Measurements from ENCODE around the gene TMEM176A.
A peak's percentile ranks its signal among the peaks of the same experiment; 100 is the strongest.
"Not testable (repeated sequence)": the region's sequence is repeated elsewhere in the genome, so short reads cannot be mapped to it uniquely, and the experiment has no call there.

Gene TMEM176A

GRCh38 chr7:150797661-150798060 is 2.9 kb upstream of the TMEM176A start:
- no peaks in the 10 kb centered on the region for H3K36me3 Mint-ChIP-seq (ENCODE audit: insufficient read depth)
- ATAC-seq (replicated peaks) = no peak
- peaks cover 38 to 40% of the 10 kb centered on the region in 2 donors for H3K27me3 Mint-ChIP-seq
- H3K9me3 Mint-ChIP-seq = no peaks in the 10 kb centered on the region
- no peak for DNase-seq
- no peak overlapping the region for H3K4me3 Mint-ChIP-seq
- no peak overlapping the region for H3K27ac Mint-ChIP-seq
- peaks cover 4% of the 10 kb centered on the region in 2 donors for H3K4me1 Mint-ChIP-seq (ENCODE audit: low read depth in 2 of 2)

GRCh38 chr7:150799156-150799555 is 1.4 kb upstream of the TMEM176A start:
- H3K36me3 Mint-ChIP-seq (ENCODE audit: insufficient read depth) = no peaks in the 10 kb centered on the region
- no peak for ATAC-seq (replicated peaks)
- H3K9me3 Mint-ChIP-seq = no peaks in the 10 kb centered on the region
- DNase-seq = no peak
- peak overlapping the region; percentile 29 to 36 for H3K4me3 Mint-ChIP-seq
- H3K4me1 Mint-ChIP-seq (ENCODE audit: low read depth in 2 of 2) = peaks cover 4% of the 10 kb centered on the region in 2 donors
- no peak overlapping the region for H3K27ac Mint-ChIP-seq
- H3K27me3 Mint-ChIP-seq = peaks cover 44 to 53% of the 10 kb centered on the region in 2 donors

- Mint-ChIP-seq H3K4me1 (ENCODE audit: low read depth in 2 of 2) (peaks cover 4% of the 10 kb centered on the region in 2 donors), H3K27me3 (peaks cover 52 to 61% of the 10 kb centered on the region in 2 donors), H3K36me3 (ENCODE audit: insufficient read depth) (no peaks in the 10 kb centered on the region), H3K4me3 (peak within 1 kb of the TSS; percentile 38 to 77), H3K9me3 (no peaks in the 10 kb centered on the region), H3K27ac (no peak within 1 kb of the TSS)
- ATAC-seq (replicated peaks) = peak; percentile 46
- DNase-seq = no peak
These were observed 608 bp upstream of the TMEM176A start, which contains the start of gene TMEM176B for GRCh38 chr7:150799741-150800580. Gene TMEM176B, minus strand, starts transcription at chr7:150800364. Its CDS starts 3,795 bp downstream, at chr7:150796569.

- peak overlapping the region; percentile 38 to 77 for H3K4me3 Mint-ChIP-seq
- DNase-seq = no peak
- no peak overlapping the region for H3K27ac Mint-ChIP-seq
- no peaks in the 10 kb centered on the region for H3K9me3 Mint-ChIP-seq
- H3K36me3 Mint-ChIP-seq (ENCODE audit: insufficient read depth) = no peaks in the 10 kb centered on the region
- peaks cover 4% of the 10 kb centered on the region in 2 donors for H3K4me1 Mint-ChIP-seq (ENCODE audit: low read depth in 2 of 2)
- H3K27me3 Mint-ChIP-seq = peaks cover 55 to 72% of the 10 kb centered on the region in 2 donors
- ATAC-seq (replicated peaks) = no peak
These were observed 825 bp downstream of the TMEM176A start for GRCh38 chr7:150801242-150801945.

GRCh38 chr7:150801946-150802771 is 1.6 kb downstream of the TMEM176A start:
- Mint-ChIP-seq H3K36me3 (ENCODE audit: insufficient read depth) (no peaks in the 10 kb centered on the region), H3K27ac (no peak overlapping the region), H3K4me1 (ENCODE audit: low read depth in 2 of 2) (peaks cover 4% of the 10 kb centered on the region in 2 donors), H3K9me3 (no peaks in the 10 kb centered on the region), H3K27me3 (peaks cover 52 to 74% of the 10 kb centered on the region in 2 donors), H3K4me3 (peak overlapping the region; percentile 38 to 77)
- no peak for ATAC-seq (replicated peaks)
- no peak for DNase-seq

GRCh38 chr7:150803161-150803860 is 2.7 kb downstream of the TMEM176A start:
- DNase-seq = no peak
- Mint-ChIP-seq H3K4me1 (ENCODE audit: low read depth in 2 of 2) (peaks cover 4% of the 10 kb centered on the region in 2 donors), H3K36me3 (ENCODE audit: insufficient read depth) (no peaks in the 10 kb centered on the region), H3K27me3 (peaks cover 57 to 84% of the 10 kb centered on the region in 2 donors), H3K27ac (no peak overlapping the region), H3K4me3 (no peak overlapping the region), H3K9me3 (no peaks in the 10 kb centered on the region)
- ATAC-seq (replicated peaks) = no peak

GRCh38 chr7:150804802-150805201 is 4.2 kb downstream of the TMEM176A start:
- DNase-seq (no peak), ATAC-seq (replicated peaks) (no peak)
- Mint-ChIP-seq H3K27ac (no peak overlapping the region), H3K9me3 (no peaks in the 10 kb centered on the region), H3K36me3 (ENCODE audit: insufficient read depth) (no peaks in the 10 kb centered on the region), H3K4me3 (no peak overlapping the region), H3K4me1 (ENCODE audit: low read depth in 2 of 2) (peaks cover 4% of the 10 kb centered on the region in 2 donors), H3K27me3 (peaks cover 54 to 83% of the 10 kb centered on the region in 2 donors)

GRCh38 chr7:150805864-150806263 is 5.3 kb downstream of the TMEM176A start:
- Mint-ChIP-seq H3K4me1 (ENCODE audit: low read depth in 2 of 2) (peaks cover 4% of the 10 kb centered on the region in 2 donors), H3K27me3 (peaks cover 62 to 91% of the 10 kb centered on the region in 2 donors), H3K4me3 (no peak overlapping the region), H3K36me3 (ENCODE audit: insufficient read depth) (no peaks in the 10 kb centered on the region), H3K27ac (no peak overlapping the region), H3K9me3 (no peaks in the 10 kb centered on the region)
- DNase-seq (no peak), ATAC-seq (replicated peaks) (no peak)

- no peak for DNase-seq
- Mint-ChIP-seq H3K9me3 (no peaks in the 10 kb centered on the region), H3K4me1 (ENCODE audit: low read depth in 2 of 2) (peaks cover under 1% of the 10 kb centered on the region in 2 donors), H3K27me3 (peaks cover 63 to 91% of the 10 kb centered on the region in 2 donors), H3K27ac (no peak overlapping the region), H3K36me3 (ENCODE audit: insufficient read depth) (no peaks in the 10 kb centered on the region), H3K4me3 (no peak overlapping the region)
- no peak for ATAC-seq (replicated peaks)
These were observed 5.9 kb downstream of the TMEM176A start for GRCh38 chr7:150806454-150806853.

GRCh38 chr7:150806863-150807262 is 6.3 kb downstream of the TMEM176A start:
- H3K27me3 Mint-ChIP-seq = peaks cover 63 to 91% of the 10 kb centered on the region in 2 donors
- H3K4me3 Mint-ChIP-seq = no peak overlapping the region
- H3K9me3 Mint-ChIP-seq = no peaks in the 10 kb centered on the region
- no peaks in the 10 kb centered on the region for H3K36me3 Mint-ChIP-seq (ENCODE audit: insufficient read depth)
- ATAC-seq (replicated peaks) (no peak), DNase-seq (no peak)
- no peaks in the 10 kb centered on the region for H3K4me1 Mint-ChIP-seq (ENCODE audit: low read depth in 2 of 2)
- H3K27ac Mint-ChIP-seq = no peak overlapping the region

- H3K4me3 Mint-ChIP-seq; H3K36me3 Mint-ChIP-seq (ENCODE audit: insufficient read depth); H3K9me3 Mint-ChIP-seq; H3K4me1 Mint-ChIP-seq (ENCODE audit: low read depth in 2 of 2); H3K27ac Mint-ChIP-seq; ATAC-seq (replicated peaks); DNase-seq: not testable (repeated sequence)
- peaks cover 63 to 90% of the 10 kb centered on the region in 2 donors for H3K27me3 Mint-ChIP-seq
These were observed 7.3 kb downstream of the TMEM176A start for GRCh38 chr7:150807616-150808438.

Measured in effector memory CD8-positive, alpha-beta T cell (primary cell).